Measurements from ENCODE around the gene QDPR. TPM values are rescaled to one million over a fixed set of nuclear protein-coding genes. Genes with fewer than 3 reads are reported as not detected.

QDPR gene
- polyA plus RNA-seq, 1 of the 3 experiments (the other 2 are of a cell fraction), result 83.1 TPM

DNA sequence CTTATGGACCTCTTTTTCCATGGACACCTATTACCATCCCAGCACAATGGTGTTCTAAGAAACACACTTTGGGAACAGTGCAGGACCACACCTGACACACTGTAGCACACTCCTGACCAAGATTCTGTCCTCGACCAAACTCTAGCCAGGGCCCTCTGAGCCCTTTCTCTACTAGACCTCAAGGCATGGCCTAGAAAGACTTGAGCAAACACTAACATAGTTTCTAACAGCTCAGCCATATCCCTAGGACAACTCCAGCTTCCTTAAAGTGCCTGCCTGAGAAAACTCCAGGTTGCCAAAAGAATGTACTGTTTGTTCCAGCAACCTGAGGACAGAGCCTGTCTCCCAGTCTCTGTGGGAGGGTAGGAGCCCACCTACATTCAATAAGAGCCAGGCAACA lies 48.3 kb downstream of the QDPR start:
- Histone ChIP-seq H3K27ac (ENCODE audit: low read depth in 2 of 2, low read length in 1 of 2) (no peak overlapping the region), H3K4me3 (ENCODE audit: low read depth in 2 of 2, low read length in 1 of 2) (no peak overlapping the region), H3F3A (replicated peaks; ENCODE audit: insufficient read depth) (no peaks in the 10 kb centered on the region), H4K20me1 (ENCODE audit: insufficient read depth) (no peaks in the 10 kb centered on the region), H3K36me3 (replicated peaks in 1 of 2; ENCODE audit: control insufficient read depth in 1 of 2, insufficient read depth in 2 of 2, low read length in 1 of 2) (no peaks in the 10 kb centered on the region), H3K9ac (no peak overlapping the region), H3K27me3 (ENCODE audit: insufficient read depth) (no peaks in the 10 kb centered on the region), H2AFZ (ENCODE audit: low read depth) (no peak overlapping the region), H3K9me3 (no peaks in the 10 kb centered on the region), H3K4me2 (no peak overlapping the region), H3K9me2 (no peaks in the 10 kb centered on the region), H3K79me2 (ENCODE audit: insufficient read depth) (no peaks in the 10 kb centered on the region), H3K4me1 (ENCODE audit: control insufficient read depth in 1 of 2, insufficient read depth in 2 of 2, low read depth in 1 of 2, low read length in 1 of 2) (no peaks in the 10 kb centered on the region)
- ChIA-PET POLR2A (no interaction called here), CTCF (no interaction called here)
- DNase-seq, result no peak
- TF ChIP-seq GATA2 (CRISPR knock-in tag; IDR thresholded peaks at IDR 0.05) (no peak), TEAD4 (IDR thresholded peaks at IDR 0.05; ENCODE audit: borderline replicate concordance, insufficient read depth) (no peak), TAF1 (IDR thresholded peaks at IDR 0.05; ENCODE audit: borderline replicate concordance, low read depth, low read length) (no peak), RFX5 (IDR thresholded peaks at IDR 0.05; ENCODE audit: low read length) (no peak), PBX3 (IDR thresholded peaks at IDR 0.05) (no peak), RXRA (IDR thresholded peaks at IDR 0.05; ENCODE audit: borderline replicate concordance, low read depth) (no peak), REST (IDR thresholded peaks at IDR 0.05; ENCODE audit: low read depth, low read length) (no peak), MXI1 (IDR thresholded peaks at IDR 0.05; ENCODE audit: low read depth, low read length) (no peak), EP300 (IDR thresholded peaks at IDR 0.05; ENCODE audit: borderline replicate concordance in 1 of 2, low read depth in 1 of 2, low read length in 1 of 2) (no peak), ELF1 (IDR thresholded peaks at IDR 0.05) (no peak), FOXJ3 (CRISPR knock-in tag; IDR thresholded peaks at IDR 0.05) (no peak), FOSL2 (IDR thresholded peaks at IDR 0.05; ENCODE audit: borderline replicate concordance, low read depth) (no peak), MEF2A (IDR thresholded peaks at IDR 0.05; ENCODE audit: borderline replicate concordance, low read depth) (no peak), YY1 (IDR thresholded peaks at IDR 0.05; ENCODE audit: low read depth) (no peak), USF2 (IDR thresholded peaks at IDR 0.05; ENCODE audit: borderline replicate concordance, low read depth, low read length) (no peak), TCF12 (IDR thresholded peaks at IDR 0.05) (no peak), JUND (IDR thresholded peaks at IDR 0.05) (no peak)
- TF ChIP-seq, protein P1, sequence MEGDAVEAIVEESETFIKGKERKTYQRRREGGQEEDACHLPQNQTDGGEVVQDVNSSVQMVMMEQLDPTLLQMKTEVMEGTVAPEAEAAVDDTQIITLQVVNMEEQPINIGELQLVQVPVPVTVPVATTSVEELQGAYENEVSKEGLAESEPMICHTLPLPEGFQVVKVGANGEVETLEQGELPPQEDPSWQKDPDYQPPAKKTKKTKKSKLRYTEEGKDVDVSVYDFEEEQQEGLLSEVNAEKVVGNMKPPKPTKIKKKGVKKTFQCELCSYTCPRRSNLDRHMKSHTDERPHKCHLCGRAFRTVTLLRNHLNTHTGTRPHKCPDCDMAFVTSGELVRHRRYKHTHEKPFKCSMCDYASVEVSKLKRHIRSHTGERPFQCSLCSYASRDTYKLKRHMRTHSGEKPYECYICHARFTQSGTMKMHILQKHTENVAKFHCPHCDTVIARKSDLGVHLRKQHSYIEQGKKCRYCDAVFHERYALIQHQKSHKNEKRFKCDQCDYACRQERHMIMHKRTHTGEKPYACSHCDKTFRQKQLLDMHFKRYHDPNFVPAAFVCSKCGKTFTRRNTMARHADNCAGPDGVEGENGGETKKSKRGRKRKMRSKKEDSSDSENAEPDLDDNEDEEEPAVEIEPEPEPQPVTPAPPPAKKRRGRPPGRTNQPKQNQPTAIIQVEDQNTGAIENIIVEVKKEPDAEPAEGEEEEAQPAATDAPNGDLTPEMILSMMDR (IDR thresholded peaks at IDR 0.05), result no peak
- TF ChIP-seq, protein P2, sequence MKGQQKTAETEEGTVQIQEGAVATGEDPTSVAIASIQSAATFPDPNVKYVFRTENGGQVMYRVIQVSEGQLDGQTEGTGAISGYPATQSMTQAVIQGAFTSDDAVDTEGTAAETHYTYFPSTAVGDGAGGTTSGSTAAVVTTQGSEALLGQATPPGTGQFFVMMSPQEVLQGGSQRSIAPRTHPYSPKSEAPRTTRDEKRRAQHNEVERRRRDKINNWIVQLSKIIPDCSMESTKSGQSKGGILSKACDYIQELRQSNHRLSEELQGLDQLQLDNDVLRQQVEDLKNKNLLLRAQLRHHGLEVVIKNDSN (IDR thresholded peaks at IDR 0.05; ENCODE audit: borderline replicate concordance, low read depth), result no peak
- TF ChIP-seq, protein P3, sequence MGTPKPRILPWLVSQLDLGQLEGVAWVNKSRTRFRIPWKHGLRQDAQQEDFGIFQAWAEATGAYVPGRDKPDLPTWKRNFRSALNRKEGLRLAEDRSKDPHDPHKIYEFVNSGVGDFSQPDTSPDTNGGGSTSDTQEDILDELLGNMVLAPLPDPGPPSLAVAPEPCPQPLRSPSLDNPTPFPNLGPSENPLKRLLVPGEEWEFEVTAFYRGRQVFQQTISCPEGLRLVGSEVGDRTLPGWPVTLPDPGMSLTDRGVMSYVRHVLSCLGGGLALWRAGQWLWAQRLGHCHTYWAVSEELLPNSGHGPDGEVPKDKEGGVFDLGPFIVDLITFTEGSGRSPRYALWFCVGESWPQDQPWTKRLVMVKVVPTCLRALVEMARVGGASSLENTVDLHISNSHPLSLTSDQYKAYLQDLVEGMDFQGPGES (IDR thresholded peaks at IDR 0.05; ENCODE audit: low read depth, low read length), result no peak
- WGBS (ENCODE audit: low lambda C conversion rate), result 23% methylated on average over 1 of the region's 1 CpG
